Heart right ventricle (tissue), 16 donors: ENCODE data around the gene TIMM9. TPM values are rescaled to one million over a fixed set of nuclear protein-coding genes. Genes with fewer than 3 reads are reported as not detected.
A peak's percentile ranks its signal among the peaks of the same experiment; 100 is the strongest.
"Not testable (repeated sequence)": the region's sequence is repeated elsewhere in the genome, so short reads cannot be mapped to it uniquely, and the experiment has no call there.

Experiments used
- ATAC-seq, 8 donors: fragments of 200-7000 bp; cut with Tn5 transposase; one replicate each; pipeline ENCODE4 v1.9.1; 2020; ENCODE audit warnings: mild to moderate bottlenecking in 8 of 8, moderate library complexity in 8 of 8, moderate number of reproducible peaks in 1 of 8
- DNase-seq, 2 donors: peaks; one replicate each; pipeline ENCODE4 v3.0.0-alpha.2; 2020
- H3K27ac ChIP-seq, 10 donors: fragments of 200-600 bp; sonication (generic) in 2 of 10; one replicate each; pipeline versions ENCODE4 v1.5.0 to v1.8.0; 2020 to 2022; ENCODE audit warnings: mild to moderate bottlenecking in 3 of 10
- H3K27me3 ChIP-seq, 7 donors: fragments of 200-600 bp; one replicate each; pipeline ENCODE4 v1.8.0; 2021 to 2022; ENCODE audit warnings: mild to moderate bottlenecking in 2 of 7
- H3K36me3 ChIP-seq, 9 donors: fragments of 200-600 bp; sonication (generic) in 1 of 9; one replicate each; pipeline versions ENCODE4 v1.5.0 to v1.8.0; 2020 to 2022; ENCODE audit warnings: mild to moderate bottlenecking in 2 of 9
- H3K4me1 ChIP-seq, 9 donors: fragments of 200-600 bp; sonication (generic) in 1 of 9; one replicate each; pipeline versions ENCODE4 v1.5.0 to v1.8.0; 2020 to 2022; ENCODE audit warnings: mild to moderate bottlenecking in 4 of 9
- H3K4me3 ChIP-seq, 10 donors: fragments of 200-600 bp; sonication (generic) in 2 of 10; one replicate each; pipeline versions ENCODE4 v1.5.0 to v1.8.0; 2020 to 2022; ENCODE audit warnings: mild to moderate bottlenecking in 7 of 10, moderate library complexity in 2 of 10
- H3K9me3 ChIP-seq, 11 donors: fragments of 200-600 bp in 10 of 11; sonication (generic) in 2 of 11; one replicate each; pipeline versions ENCODE4 v1.5.0 to v1.8.0; 2013 to 2022; ENCODE audit warnings: mild to moderate bottlenecking in 2 of 11, control low read depth in 1 of 11, moderate library complexity in 1 of 11
- WGBS, 2 donors: extraction: QIAGEN DNeasy Blood & Tissue Kit; methylation state at CpG; one replicate each; pipeline ENCODE4 v1.1.7; 2013; ENCODE audit warnings: inconsistent platforms in 1 of 2; 5-methylcytosine and 5-hydroxymethylcytosine counted together
- intact Hi-C, 10 donors: fragments of 100-400 bp; cut with DNase I; formaldehyde crosslinking; loops; one replicate each; pipeline versions ENCODE4 v1.11.1 to v1.14.2; 2022
- polyA plus RNA-seq, 2 donors: library from polyadenylated mRNA; stranded (reverse); fragments of 200-250 nt; gene quantifications; one replicate each; pipeline ENCODE4 v1.2.3, GENCODE V29; 2013
- total RNA-seq, 10 donors: library from RNA; stranded (reverse); fragmentation: NEBNext Ultra II Directional in 3 of 10; extraction: Animal tissue kit (Norgen Biotek cat#: 25700) in 3 of 10; gene quantifications; one replicate each; pipeline versions ENCODE4 v1.2.1 to v1.2.4, GENCODE V29; 2021 to 2023
- TF ChIP-seq, protein P1 (sequence below), 9 donors: fragments of 200-600 bp; sonication (generic) in 2 of 9; IDR thresholded peaks; one replicate each; pipeline versions ENCODE4 v1.5.0 to v1.8.0; 2021 to 2022; ENCODE audit warnings: antibody characterized with exemption in 9 of 9, mild to moderate bottlenecking in 5 of 9, moderate library complexity in 1 of 9
- donor health status: Arrhythmogenic right ventricular cardiomyopathy.
- donor health status: ischemic (EF 13 %, LVEDD 7.1; RV severe dilation, severe dysfunction).
- donor health status: healthy with polysubstance abuse.
- donor health status: DM: no; HTN: yes; CAD: no.
- donor health status: DM: no; HTN: no; CAD: no.
- donor health status: ischemic (EF 25% LVEDD 6.9; RV normal size, moderate dysfunction).
- donor health status: ischemic (EF 25% LVEDD 5.7; RV mildly dilated, moderate dysfunction).
- donor health status: healthy.
- donor health status: DM: yes; HTN: yes; CAD: no.
- donor health status: Ischemic cardiomyopathy.
- donor health status: ischemic (EF 35%, LVEDD 5.7; RV mildly dilated, moderate dysfunction).
- donor health status: nonischemic (EF 11% LVEDD 7.7; RV severe dilation, severe dysfunction).
- donor health status: DM: yes; HTN: yes; CAD: no.
- donor health status: PGD.
- donor health status: ischemic (EF 29% LVEDD 5.4; RV normal size, mild dysfunction).
- donor health status: nonischemic (EF 23%, LVEDD 6.1; RV moderate dilation, normal function).

Gene TIMM9
- total and polyA plus RNA-seq, 12 donors: 23.8 to 46.9 (median 26.3) TPM

- DNase-seq (no peak), ATAC-seq (no peak)
- 67 to 72% methylated on average over 1 of the region's 1 CpG for WGBS, 2 donors
- H3K27ac ChIP-seq: no peak overlapping the region
- H3K9me3 ChIP-seq: no peaks in the 10 kb centered on the region
- no peak overlapping the region for H3K4me3 ChIP-seq
- peaks cover 0 to 52% (median 13%) of the 10 kb centered on the region in 9 donors for H3K36me3 ChIP-seq
- peaks cover 0 to 39% (median 23%) of the 10 kb centered on the region in 9 donors for H3K4me1 ChIP-seq
- TF ChIP-seq, protein P1, sequence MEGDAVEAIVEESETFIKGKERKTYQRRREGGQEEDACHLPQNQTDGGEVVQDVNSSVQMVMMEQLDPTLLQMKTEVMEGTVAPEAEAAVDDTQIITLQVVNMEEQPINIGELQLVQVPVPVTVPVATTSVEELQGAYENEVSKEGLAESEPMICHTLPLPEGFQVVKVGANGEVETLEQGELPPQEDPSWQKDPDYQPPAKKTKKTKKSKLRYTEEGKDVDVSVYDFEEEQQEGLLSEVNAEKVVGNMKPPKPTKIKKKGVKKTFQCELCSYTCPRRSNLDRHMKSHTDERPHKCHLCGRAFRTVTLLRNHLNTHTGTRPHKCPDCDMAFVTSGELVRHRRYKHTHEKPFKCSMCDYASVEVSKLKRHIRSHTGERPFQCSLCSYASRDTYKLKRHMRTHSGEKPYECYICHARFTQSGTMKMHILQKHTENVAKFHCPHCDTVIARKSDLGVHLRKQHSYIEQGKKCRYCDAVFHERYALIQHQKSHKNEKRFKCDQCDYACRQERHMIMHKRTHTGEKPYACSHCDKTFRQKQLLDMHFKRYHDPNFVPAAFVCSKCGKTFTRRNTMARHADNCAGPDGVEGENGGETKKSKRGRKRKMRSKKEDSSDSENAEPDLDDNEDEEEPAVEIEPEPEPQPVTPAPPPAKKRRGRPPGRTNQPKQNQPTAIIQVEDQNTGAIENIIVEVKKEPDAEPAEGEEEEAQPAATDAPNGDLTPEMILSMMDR (IDR thresholded peaks at IDR 0.05): no peak
- no peaks in the 10 kb centered on the region for H3K27me3 ChIP-seq
- intact Hi-C loops: no loop called here
These were observed 2.8 kb upstream of the TIMM9 start for GRCh38 chr14:58430156-58430555.

GRCh38 chr14:58428118-58428683 lies 870 bp upstream of the TIMM9 start:
- TF ChIP-seq, protein P1 (IDR thresholded peaks at IDR 0.05): no peak
- intact Hi-C loops: loop anchor here in 1 of 10 donors (10.0 kb wide), 1 partner anchor 827 kb away; no protein-coding TSS in a partner anchor
- Histone ChIP-seq H3K36me3 (peaks cover 0 to 46% (median 13%) of the 10 kb centered on the region in 9 donors), H3K4me1 (peaks cover 0 to 41% (median 23%) of the 10 kb centered on the region in 9 donors), H3K4me3 (peak overlapping the region; percentile 75 to 96 (median 81)), H3K27ac (peak overlapping the region; percentile 64 to 99 (median 91)), H3K27me3 (no peaks in the 10 kb centered on the region), H3K9me3 (no peaks in the 10 kb centered on the region)
- DNase-seq (no peak), ATAC-seq (peak in 4 of 8 donors; percentile 43 to 56 (median 46))
- WGBS, 2 donors: 1% methylated on average over 10 of the region's 10 CpGs

- H3K27ac ChIP-seq: peak overlapping the region; percentile 69 to 99 (median 91)
- TF ChIP-seq, protein P1 (IDR thresholded peaks at IDR 0.05): no peak
- ATAC-seq (peak; percentile 72 to 90 (median 83)), DNase-seq (peak; percentile 55 to 68)
- H3K9me3 ChIP-seq: no peaks in the 10 kb centered on the region
- H3K4me3 ChIP-seq: peak overlapping the region; percentile 75 to 96 (median 81)
- H3K4me1 ChIP-seq: peaks cover 0 to 41% (median 23%) of the 10 kb centered on the region in 9 donors
- 1% methylated on average over 35 of the region's 35 CpGs for WGBS, 2 donors
- peaks cover 0 to 46% (median 1%) of the 10 kb centered on the region in 9 donors for H3K36me3 ChIP-seq
- intact Hi-C loops: loop anchor here in 1 of 10 donors (10.0 kb wide), 1 partner anchor 828 kb away; no protein-coding TSS in a partner anchor
- H3K27me3 ChIP-seq: no peaks in the 10 kb centered on the region
These were observed 556 bp downstream of the TIMM9 start for GRCh38 chr14:58426670-58427280.

DNA sequence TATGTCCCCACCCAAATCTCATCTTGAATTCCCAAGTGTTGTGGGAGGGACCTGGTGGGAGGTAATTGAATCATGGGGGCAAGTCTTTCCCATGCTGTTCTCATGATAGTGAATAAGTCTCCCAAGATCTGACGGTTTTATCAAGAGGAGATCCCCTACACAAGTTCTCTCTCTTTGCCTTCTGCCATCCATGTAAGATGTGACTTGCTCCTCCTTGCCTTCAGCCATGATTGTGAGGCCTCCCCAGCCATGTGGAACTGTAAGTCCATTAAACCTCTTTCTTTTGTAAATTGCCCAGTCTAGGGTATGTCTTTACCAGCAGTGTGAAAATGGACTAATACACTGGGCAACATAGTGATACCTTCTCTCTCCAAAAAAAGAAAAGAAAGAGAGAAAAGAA lies 10.4 kb downstream of the TIMM9 start:
- peaks cover 0 to 89% (median 11%) of the 10 kb centered on the region in 9 donors for H3K36me3 ChIP-seq
- intact Hi-C loops, ATAC-seq, H3K27me3 ChIP-seq, H3K9me3 ChIP-seq, H3K27ac ChIP-seq, DNase-seq, H3K4me3 ChIP-seq: not testable (repeated sequence)
- 84 to 95% methylated on average over 1 of the region's 1 CpG for WGBS, 2 donors
- peaks cover 0 to 10% (median 3%) of the 10 kb centered on the region in 9 donors for H3K4me1 ChIP-seq
